ENCODE data around the gene TMEM266.

DNA sequence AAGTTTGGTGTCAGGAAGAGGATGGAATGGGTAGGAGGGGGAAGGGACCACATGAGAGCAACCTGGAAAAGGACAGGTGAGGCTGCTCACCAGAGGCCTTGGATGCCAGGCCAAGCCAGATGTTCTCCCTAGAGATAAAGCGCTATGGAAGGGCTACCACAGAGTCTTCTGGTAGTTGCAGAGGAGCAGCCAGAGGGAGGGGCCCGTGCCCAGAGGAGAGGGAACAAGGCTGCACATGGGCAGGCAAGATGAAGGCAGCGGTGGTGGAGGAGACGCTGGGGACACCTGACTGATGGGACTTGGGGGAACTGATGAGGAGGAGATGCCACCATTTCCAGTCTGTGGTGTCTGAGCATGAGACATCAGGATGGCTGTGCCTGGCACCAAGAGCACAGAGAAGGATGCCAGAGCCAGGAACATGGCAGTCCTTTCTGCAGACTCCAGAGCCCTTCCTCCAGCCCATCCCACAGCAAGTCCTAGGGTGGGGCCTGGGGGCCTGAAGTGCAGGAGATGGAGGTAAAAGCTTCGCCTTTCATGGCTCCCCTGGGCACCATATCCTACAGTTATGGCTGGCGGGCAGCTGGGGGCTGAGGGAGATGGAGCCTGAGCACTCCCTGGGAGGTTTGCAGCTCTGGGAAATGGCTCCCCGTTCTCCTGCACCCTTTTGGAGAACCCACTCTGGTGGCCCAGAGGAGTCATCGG is 148.4 kb downstream of the TMEM266 start:
- peak; percentile 39; the same call in 1 of the 2 replicates for TF ChIP-seq GLIS1 (tag by site-specific recombination; IDR thresholded peaks at IDR 0.05)
- no peak for TF ChIP-seq ZNF391 (tag by site-specific recombination; IDR thresholded peaks at IDR 0.05; ENCODE audit: borderline replicate concordance, low read depth)
- no peak for TF ChIP-seq ZNF585B (tag by site-specific recombination; IDR thresholded peaks at IDR 0.05)
- TF ChIP-seq ZNF274 (IDR thresholded peaks at IDR 0.05; ENCODE audit: low read length), result no peak
- TF ChIP-seq ZNF274 (tag by site-specific recombination; IDR thresholded peaks at IDR 0.05; ENCODE audit: borderline replicate concordance), result no peak
- TF ChIP-seq, protein P1, sequence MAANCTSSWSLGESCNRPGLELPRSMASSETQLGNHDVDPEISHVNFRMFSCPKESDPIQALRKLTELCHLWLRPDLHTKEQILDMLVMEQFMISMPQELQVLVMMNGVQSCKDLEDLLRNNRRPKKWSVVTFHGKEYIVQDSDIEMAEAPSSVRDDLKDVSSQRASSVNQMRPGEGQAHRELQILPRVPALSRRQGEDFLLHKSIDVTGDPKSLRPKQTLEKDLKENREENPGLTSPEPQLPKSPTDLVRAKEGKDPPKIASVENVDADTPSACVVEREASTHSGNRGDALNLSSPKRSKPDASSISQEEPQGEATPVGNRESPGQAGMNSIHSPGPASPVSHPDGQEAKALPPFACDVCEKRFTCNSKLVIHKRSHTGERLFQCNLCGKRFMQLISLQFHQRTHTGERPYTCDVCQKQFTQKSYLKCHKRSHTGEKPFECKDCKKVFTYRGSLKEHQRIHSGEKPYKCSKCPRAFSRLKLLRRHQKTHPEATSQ (tag by site-specific recombination; IDR thresholded peaks at IDR 0.05), result no peak
- TF ChIP-seq, protein P2, sequence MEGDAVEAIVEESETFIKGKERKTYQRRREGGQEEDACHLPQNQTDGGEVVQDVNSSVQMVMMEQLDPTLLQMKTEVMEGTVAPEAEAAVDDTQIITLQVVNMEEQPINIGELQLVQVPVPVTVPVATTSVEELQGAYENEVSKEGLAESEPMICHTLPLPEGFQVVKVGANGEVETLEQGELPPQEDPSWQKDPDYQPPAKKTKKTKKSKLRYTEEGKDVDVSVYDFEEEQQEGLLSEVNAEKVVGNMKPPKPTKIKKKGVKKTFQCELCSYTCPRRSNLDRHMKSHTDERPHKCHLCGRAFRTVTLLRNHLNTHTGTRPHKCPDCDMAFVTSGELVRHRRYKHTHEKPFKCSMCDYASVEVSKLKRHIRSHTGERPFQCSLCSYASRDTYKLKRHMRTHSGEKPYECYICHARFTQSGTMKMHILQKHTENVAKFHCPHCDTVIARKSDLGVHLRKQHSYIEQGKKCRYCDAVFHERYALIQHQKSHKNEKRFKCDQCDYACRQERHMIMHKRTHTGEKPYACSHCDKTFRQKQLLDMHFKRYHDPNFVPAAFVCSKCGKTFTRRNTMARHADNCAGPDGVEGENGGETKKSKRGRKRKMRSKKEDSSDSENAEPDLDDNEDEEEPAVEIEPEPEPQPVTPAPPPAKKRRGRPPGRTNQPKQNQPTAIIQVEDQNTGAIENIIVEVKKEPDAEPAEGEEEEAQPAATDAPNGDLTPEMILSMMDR (tag by site-specific recombination; IDR thresholded peaks at IDR 0.05), result no peak
- no peak for TF ChIP-seq ZNF221 (tag by site-specific recombination; IDR thresholded peaks at IDR 0.05; ENCODE audit: borderline replicate concordance)
- no peak for TF ChIP-seq ZNF19 (tag by site-specific recombination; IDR thresholded peaks at IDR 0.05; ENCODE audit: low read depth)
- TF ChIP-seq, protein P3, sequence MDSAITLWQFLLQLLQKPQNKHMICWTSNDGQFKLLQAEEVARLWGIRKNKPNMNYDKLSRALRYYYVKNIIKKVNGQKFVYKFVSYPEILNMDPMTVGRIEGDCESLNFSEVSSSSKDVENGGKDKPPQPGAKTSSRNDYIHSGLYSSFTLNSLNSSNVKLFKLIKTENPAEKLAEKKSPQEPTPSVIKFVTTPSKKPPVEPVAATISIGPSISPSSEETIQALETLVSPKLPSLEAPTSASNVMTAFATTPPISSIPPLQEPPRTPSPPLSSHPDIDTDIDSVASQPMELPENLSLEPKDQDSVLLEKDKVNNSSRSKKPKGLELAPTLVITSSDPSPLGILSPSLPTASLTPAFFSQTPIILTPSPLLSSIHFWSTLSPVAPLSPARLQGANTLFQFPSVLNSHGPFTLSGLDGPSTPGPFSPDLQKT (IDR thresholded peaks at IDR 0.05; ENCODE audit: borderline replicate concordance, low read depth, low read length), result no peak
